Measurements from ENCODE around the gene GOPC. TPM values are rescaled to one million over a fixed set of nuclear protein-coding genes. Genes with fewer than 3 reads are reported as not detected.

GOPC gene
- total RNA-seq, 1 donor from 2014 or later: 32.8 TPM

- H3K27ac Mint-ChIP-seq: peak overlapping the region; percentile 98
- H3K36me3 Mint-ChIP-seq: peaks cover under 1% of the 10 kb centered on the region
- H3K4me1 Mint-ChIP-seq (ENCODE audit: unreplicated experiment): peaks cover 4% of the 10 kb centered on the region
- H3K4me3 Mint-ChIP-seq: peak overlapping the region; percentile 83
- peaks cover 3% of the 10 kb centered on the region for H3K27me3 Mint-ChIP-seq
- no peak for TF ChIP-seq CTCF (conservative IDR thresholded peaks at IDR 0.05)
- no peaks in the 10 kb centered on the region for H3K9me3 Mint-ChIP-seq
- no peak for DNase-seq (ENCODE audit: extremely low spot score, unreplicated experiment)
These were observed 11.7 kb upstream of the GOPC start for GRCh38 chr6:117613920-117614560.

DNA sequence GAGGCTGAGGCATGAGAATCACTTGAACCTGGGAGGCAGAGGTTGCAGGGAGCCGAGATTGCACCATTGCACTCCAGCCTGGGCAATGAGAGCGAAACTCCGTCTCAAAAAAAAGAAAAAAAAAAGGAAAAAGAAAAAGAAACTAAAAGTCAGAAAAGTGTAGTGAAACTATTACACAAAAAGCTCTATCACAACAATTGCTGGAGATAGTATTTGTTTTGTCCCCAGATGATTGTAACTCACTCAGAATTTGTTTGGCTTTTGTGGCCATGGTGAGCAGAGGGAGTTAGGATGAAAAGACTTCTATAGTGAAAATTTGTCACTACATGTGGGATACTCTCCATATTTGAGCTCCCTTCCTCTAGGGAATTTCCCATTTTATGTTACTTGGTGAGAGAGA, 5.2 kb upstream of the GOPC start:
- Mint-ChIP-seq H3K36me3 (no peaks in the 10 kb centered on the region), H3K27ac (no peak overlapping the region), H3K4me3 (no peak overlapping the region), H3K4me1 (ENCODE audit: unreplicated experiment) (peaks cover 9% of the 10 kb centered on the region), H3K27me3 (no peaks in the 10 kb centered on the region), H3K9me3 (no peaks in the 10 kb centered on the region)
- DNase-seq (ENCODE audit: extremely low spot score, unreplicated experiment): no peak
- no peak for TF ChIP-seq CTCF (conservative IDR thresholded peaks at IDR 0.05)

- TF ChIP-seq CTCF (conservative IDR thresholded peaks at IDR 0.05): peak; percentile 80
- H3K4me3 Mint-ChIP-seq: peak overlapping the region; percentile 77
- peaks cover under 1% of the 10 kb centered on the region for H3K36me3 Mint-ChIP-seq
- no peak for DNase-seq (ENCODE audit: extremely low spot score, unreplicated experiment)
- H3K27ac Mint-ChIP-seq: peak overlapping the region; percentile 49
- no peaks in the 10 kb centered on the region for H3K9me3 Mint-ChIP-seq
- H3K4me1 Mint-ChIP-seq (ENCODE audit: unreplicated experiment): peaks cover 9% of the 10 kb centered on the region
- no peaks in the 10 kb centered on the region for H3K27me3 Mint-ChIP-seq
These were observed 3.0 kb upstream of the GOPC start for GRCh38 chr6:117605169-117605826.

DNA sequence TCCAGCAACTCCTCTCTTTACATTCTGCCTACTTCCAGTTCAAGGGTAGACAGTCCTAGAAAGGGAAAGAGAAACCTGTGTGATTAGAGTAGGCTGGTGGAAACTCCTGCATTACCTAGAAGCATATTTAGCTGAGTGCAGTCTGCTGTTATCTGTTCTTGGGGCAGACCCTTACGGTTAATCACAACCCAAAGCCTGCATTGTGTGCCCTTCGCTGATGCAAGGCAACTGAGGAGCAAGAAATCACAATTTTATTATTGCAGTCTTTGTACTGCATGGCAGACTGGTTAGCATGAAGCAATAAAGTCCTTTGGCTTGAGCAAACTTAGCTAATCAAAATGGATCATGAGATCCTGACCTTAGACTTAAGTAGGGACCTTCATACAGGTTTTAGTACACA, 1.5 kb upstream of the GOPC start:
- H3K4me1 Mint-ChIP-seq (ENCODE audit: unreplicated experiment): peaks cover 20% of the 10 kb centered on the region
- DNase-seq (ENCODE audit: extremely low spot score, unreplicated experiment): no peak
- no peaks in the 10 kb centered on the region for H3K27me3 Mint-ChIP-seq
- H3K36me3 Mint-ChIP-seq: peaks cover 10% of the 10 kb centered on the region
- no peak overlapping the region for H3K27ac Mint-ChIP-seq
- H3K4me3 Mint-ChIP-seq: no peak overlapping the region
- no peak for TF ChIP-seq CTCF (conservative IDR thresholded peaks at IDR 0.05)
- H3K9me3 Mint-ChIP-seq: no peaks in the 10 kb centered on the region

DNA sequence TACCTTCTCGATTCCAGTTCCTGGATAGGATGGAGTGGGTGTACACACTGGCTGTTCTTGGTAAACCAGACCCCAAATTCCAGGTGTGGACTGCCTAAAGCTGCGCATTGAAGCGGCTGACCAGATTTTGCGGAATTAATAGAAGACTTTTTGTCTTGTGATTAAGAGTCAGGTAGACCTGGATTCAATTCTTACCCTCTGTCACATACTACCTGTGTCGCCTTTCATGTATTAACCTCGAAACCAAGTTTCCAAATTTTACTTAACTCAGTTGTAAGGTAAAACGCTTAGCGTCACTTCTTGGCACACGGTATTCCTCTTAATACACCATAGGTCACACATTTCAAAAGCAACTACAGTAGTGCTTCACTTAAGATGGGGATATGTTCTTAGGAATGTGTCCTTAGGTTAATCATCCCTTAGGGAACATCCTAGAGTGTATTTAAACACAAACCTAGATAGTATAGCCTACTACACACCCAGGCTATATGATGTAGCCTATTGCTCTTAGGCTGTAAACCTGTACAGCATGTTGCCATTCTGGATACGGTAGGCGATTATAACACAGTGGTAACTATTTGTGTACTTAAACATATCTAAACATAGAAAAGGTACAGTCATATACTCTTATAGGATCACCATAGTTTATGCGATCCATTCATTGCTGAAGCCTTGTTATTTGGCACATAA, 733 bp upstream of the GOPC start:
- DNase-seq (ENCODE audit: extremely low spot score, unreplicated experiment): no peak
- H3K27me3 Mint-ChIP-seq: no peaks in the 10 kb centered on the region
- H3K4me3 Mint-ChIP-seq: peak overlapping the region; percentile 99
- no peaks in the 10 kb centered on the region for H3K9me3 Mint-ChIP-seq
- peaks cover 23% of the 10 kb centered on the region for H3K4me1 Mint-ChIP-seq (ENCODE audit: unreplicated experiment)
- H3K36me3 Mint-ChIP-seq: peaks cover 16% of the 10 kb centered on the region
- H3K27ac Mint-ChIP-seq: peak overlapping the region; percentile 97
- TF ChIP-seq CTCF (conservative IDR thresholded peaks at IDR 0.05): no peak

All from type B pancreatic cell (in vitro differentiated cells).